Iris pigment epithelial cell (primary cell): Measurements from ENCODE around the gene AOC1.
"Not testable (repeated sequence)": the region's sequence is repeated elsewhere in the genome, so short reads cannot be mapped to it uniquely, and the experiment has no call there.

ENCODE experiments used
- DNase-seq: peaks from one replicate; pipeline ENCODE4 v3.0.0-alpha.2; 2011; ENCODE audit warnings: low read depth

The AOC1 gene

GRCh38 chr7:150852371-150852905 lies at the start of gene AOC1:
Gene AOC1, plus strand, starts transcription at chr7:150852517. Its CDS starts 3,954 bp downstream, at chr7:150856471.
- no peak for DNase-seq

GRCh38 chr7:150803161-150803860 lies 49.0 kb upstream of the AOC1 start:
- DNase-seq, result no peak

- no peak for DNase-seq
Observed at GRCh38 chr7:150804802-150805201, 47.5 kb upstream of the AOC1 start.

- no peak for DNase-seq
Observed at GRCh38 chr7:150805864-150806263, 46.5 kb upstream of the AOC1 start.

- no peak for DNase-seq
Observed at GRCh38 chr7:150806454-150806853, 45.9 kb upstream of the AOC1 start.

- DNase-seq, result no peak
Observed at GRCh38 chr7:150806863-150807262, 45.5 kb upstream of the AOC1 start.

- not testable (repeated sequence) for DNase-seq
Observed at GRCh38 chr7:150807616-150808438, 44.5 kb upstream of the AOC1 start.

GRCh38 chr7:150814328-150815001 lies 37.9 kb upstream of the AOC1 start:
- no peak for DNase-seq

- DNase-seq, result no peak
Observed at GRCh38 chr7:150818971-150819370, 33.3 kb upstream of the AOC1 start.

GRCh38 chr7:150820148-150820547 lies 32.2 kb upstream of the AOC1 start:
- no peak for DNase-seq

- no peak for DNase-seq
Observed at GRCh38 chr7:150820578-150821198, 31.6 kb upstream of the AOC1 start.

- no peak for DNase-seq
Observed at GRCh38 chr7:150823043-150823442, 29.3 kb upstream of the AOC1 start.

GRCh38 chr7:150823484-150824126 lies 28.7 kb upstream of the AOC1 start:
- DNase-seq, result no peak

- DNase-seq, result no peak
Observed at GRCh38 chr7:150824379-150825177, 27.7 kb upstream of the AOC1 start.

- DNase-seq, result no peak
Observed at GRCh38 chr7:150826061-150826849, 26.1 kb upstream of the AOC1 start.

- no peak for DNase-seq
Observed at GRCh38 chr7:150828384-150828783, 23.9 kb upstream of the AOC1 start.

GRCh38 chr7:150829426-150829825 lies 22.9 kb upstream of the AOC1 start:
- DNase-seq, result no peak

- no peak for DNase-seq
Observed at GRCh38 chr7:150830937-150831336, 21.4 kb upstream of the AOC1 start.

GRCh38 chr7:150831851-150832250 lies 20.5 kb upstream of the AOC1 start:
- no peak for DNase-seq

- no peak for DNase-seq
Observed at GRCh38 chr7:150835019-150835418, 17.3 kb upstream of the AOC1 start.
